Measurements from ENCODE around the gene ARHGEF37.
"Not testable (repeated sequence)": the region's sequence is repeated elsewhere in the genome, so short reads cannot be mapped to it uniquely, and the experiment has no call there.

Gene ARHGEF37

GRCh38 chr5:149578896-149579295 is 2.4 kb upstream of the ARHGEF37 start:
- H3K27ac Mint-ChIP-seq = no peak overlapping the region
- intact Hi-C loops (cut with micrococcal nuclease) = no loop called here
- H3K4me1 Mint-ChIP-seq (ENCODE audit: low read depth) = peaks cover 8% of the 10 kb centered on the region
- no peaks in the 10 kb centered on the region for H3K9me3 Mint-ChIP-seq
- no peak overlapping the region for H3K4me3 Mint-ChIP-seq
- H3K27me3 Mint-ChIP-seq = peaks cover 30% of the 10 kb centered on the region
- H3K36me3 Mint-ChIP-seq (ENCODE audit: low read depth) = no peaks in the 10 kb centered on the region

- H3K27me3 Mint-ChIP-seq = peaks cover 30% of the 10 kb centered on the region
- peak overlapping the region; percentile 69 for H3K4me3 Mint-ChIP-seq
- H3K4me1 Mint-ChIP-seq (ENCODE audit: low read depth) = peaks cover 8% of the 10 kb centered on the region
- no peaks in the 10 kb centered on the region for H3K36me3 Mint-ChIP-seq (ENCODE audit: low read depth)
- H3K27ac Mint-ChIP-seq = no peak overlapping the region
- no peaks in the 10 kb centered on the region for H3K9me3 Mint-ChIP-seq
- intact Hi-C loops (cut with micrococcal nuclease) = no loop called here
Observed at GRCh38 chr5:149580808-149581191, 498 bp upstream of the ARHGEF37 start.

- Mint-ChIP-seq H3K27me3 (peaks cover 32% of the 10 kb centered on the region), H3K36me3 (ENCODE audit: low read depth) (no peaks in the 10 kb centered on the region), H3K4me1 (ENCODE audit: low read depth) (peaks cover 8% of the 10 kb centered on the region), H3K4me3 (no peak overlapping the region), H3K27ac (no peak overlapping the region), H3K9me3 (no peaks in the 10 kb centered on the region)
- intact Hi-C loops (cut with micrococcal nuclease) = no loop called here
Observed at GRCh38 chr5:149581931-149582768, 852 bp downstream of the ARHGEF37 start.

- no peaks in the 10 kb centered on the region for H3K9me3 Mint-ChIP-seq
- no peak overlapping the region for H3K4me3 Mint-ChIP-seq
- peaks cover 8% of the 10 kb centered on the region for H3K4me1 Mint-ChIP-seq (ENCODE audit: low read depth)
- no peak overlapping the region for H3K27ac Mint-ChIP-seq
- intact Hi-C loops (cut with micrococcal nuclease) = no loop called here
- H3K36me3 Mint-ChIP-seq (ENCODE audit: low read depth) = no peaks in the 10 kb centered on the region
- H3K27me3 Mint-ChIP-seq = peaks cover 33% of the 10 kb centered on the region
Observed at GRCh38 chr5:149583394-149583793, 2.1 kb downstream of the ARHGEF37 start.

- no peak overlapping the region for H3K27ac Mint-ChIP-seq
- H3K4me3 Mint-ChIP-seq = no peak overlapping the region
- H3K4me1 Mint-ChIP-seq (ENCODE audit: low read depth) = peaks cover 8% of the 10 kb centered on the region
- no peaks in the 10 kb centered on the region for H3K36me3 Mint-ChIP-seq (ENCODE audit: low read depth)
- H3K27me3 Mint-ChIP-seq = peaks cover 32% of the 10 kb centered on the region
- intact Hi-C loops (cut with micrococcal nuclease) = no loop called here
- H3K9me3 Mint-ChIP-seq = no peaks in the 10 kb centered on the region
Observed at GRCh38 chr5:149584121-149584520, 2.8 kb downstream of the ARHGEF37 start.

GRCh38 chr5:149585910-149586309 is 4.6 kb downstream of the ARHGEF37 start:
- Mint-ChIP-seq H3K27me3 (peaks cover 19% of the 10 kb centered on the region), H3K27ac (no peak overlapping the region)
- intact Hi-C loops (cut with micrococcal nuclease) = no loop called here

GRCh38 chr5:149586708-149587318 is 5.5 kb downstream of the ARHGEF37 start:
- H3K4me3 Mint-ChIP-seq = no peak overlapping the region
- no peaks in the 10 kb centered on the region for H3K36me3 Mint-ChIP-seq (ENCODE audit: low read depth)
- H3K9me3 Mint-ChIP-seq = no peaks in the 10 kb centered on the region
- no peak overlapping the region for H3K27ac Mint-ChIP-seq
- intact Hi-C loops (cut with micrococcal nuclease) = no loop called here
- no peaks in the 10 kb centered on the region for H3K4me1 Mint-ChIP-seq (ENCODE audit: low read depth)
- H3K27me3 Mint-ChIP-seq = peaks cover 11% of the 10 kb centered on the region

More at GRCh38 chr5:149585910-149586309, 4.6 kb downstream of the ARHGEF37 start:
- H3K4me1 Mint-ChIP-seq (ENCODE audit: low read depth) = peaks cover 5% of the 10 kb centered on the region
- no peaks in the 10 kb centered on the region for H3K36me3 Mint-ChIP-seq (ENCODE audit: low read depth)
- H3K4me3 Mint-ChIP-seq = no peak overlapping the region
- H3K9me3 Mint-ChIP-seq = no peaks in the 10 kb centered on the region

- Mint-ChIP-seq H3K4me1 (ENCODE audit: low read depth) (no peaks in the 10 kb centered on the region), H3K27me3 (peaks cover 4% of the 10 kb centered on the region), H3K9me3 (no peaks in the 10 kb centered on the region), H3K27ac (no peak overlapping the region), H3K4me3 (no peak overlapping the region), H3K36me3 (ENCODE audit: low read depth) (no peaks in the 10 kb centered on the region)
- intact Hi-C loops (cut with micrococcal nuclease) = no loop called here
Observed at GRCh38 chr5:149588936-149589335, 7.6 kb downstream of the ARHGEF37 start.

- no peaks in the 10 kb centered on the region for H3K36me3 Mint-ChIP-seq (ENCODE audit: low read depth)
- peaks cover 2% of the 10 kb centered on the region for H3K27me3 Mint-ChIP-seq
- H3K4me1 Mint-ChIP-seq (ENCODE audit: low read depth) = peaks cover 6% of the 10 kb centered on the region
- no peak overlapping the region for H3K27ac Mint-ChIP-seq
- no peak overlapping the region for H3K4me3 Mint-ChIP-seq
- H3K9me3 Mint-ChIP-seq = peaks cover 6% of the 10 kb centered on the region
- intact Hi-C loops (cut with micrococcal nuclease) = no loop called here
Observed at GRCh38 chr5:149593370-149593769, 12.1 kb downstream of the ARHGEF37 start.

- intact Hi-C loops (cut with micrococcal nuclease) = no loop called here
- H3K9me3 Mint-ChIP-seq = peaks cover 10% of the 10 kb centered on the region
- H3K4me3 Mint-ChIP-seq = no peak overlapping the region
- no peak overlapping the region for H3K27ac Mint-ChIP-seq
- H3K27me3 Mint-ChIP-seq = peaks cover 2% of the 10 kb centered on the region
- no peaks in the 10 kb centered on the region for H3K36me3 Mint-ChIP-seq (ENCODE audit: low read depth)
- peaks cover 6% of the 10 kb centered on the region for H3K4me1 Mint-ChIP-seq (ENCODE audit: low read depth)
Observed at GRCh38 chr5:149594206-149594895, 13.1 kb downstream of the ARHGEF37 start.

- intact Hi-C loops (cut with micrococcal nuclease); H3K4me3 Mint-ChIP-seq; H3K36me3 Mint-ChIP-seq (ENCODE audit: low read depth); H3K27me3 Mint-ChIP-seq; H3K4me1 Mint-ChIP-seq (ENCODE audit: low read depth); H3K27ac Mint-ChIP-seq: not testable (repeated sequence)
- peaks cover 10% of the 10 kb centered on the region for H3K9me3 Mint-ChIP-seq
Observed at GRCh38 chr5:149595105-149595504, 13.8 kb downstream of the ARHGEF37 start.

GRCh38 chr5:149596712-149597111 is 15.4 kb downstream of the ARHGEF37 start:
- H3K27ac Mint-ChIP-seq = no peak overlapping the region
- no peak overlapping the region for H3K4me3 Mint-ChIP-seq
- peaks cover 6% of the 10 kb centered on the region for H3K4me1 Mint-ChIP-seq (ENCODE audit: low read depth)
- H3K27me3 Mint-ChIP-seq = peaks cover 2% of the 10 kb centered on the region
- H3K36me3 Mint-ChIP-seq (ENCODE audit: low read depth) = no peaks in the 10 kb centered on the region
- H3K9me3 Mint-ChIP-seq = peaks cover 10% of the 10 kb centered on the region
- intact Hi-C loops (cut with micrococcal nuclease) = no loop called here

- Mint-ChIP-seq H3K36me3 (ENCODE audit: low read depth) (no peaks in the 10 kb centered on the region), H3K9me3 (peaks cover 10% of the 10 kb centered on the region), H3K4me3 (no peak overlapping the region), H3K4me1 (ENCODE audit: low read depth) (peaks cover 6% of the 10 kb centered on the region), H3K27me3 (no peaks in the 10 kb centered on the region), H3K27ac (no peak overlapping the region)
- intact Hi-C loops (cut with micrococcal nuclease) = no loop called here
Observed at GRCh38 chr5:149597618-149598017, 16.3 kb downstream of the ARHGEF37 start.

- Mint-ChIP-seq H3K27ac (peak overlapping the region; percentile 8), H3K9me3 (peaks cover 10% of the 10 kb centered on the region)
- H3K4me1 Mint-ChIP-seq (ENCODE audit: low read depth); intact Hi-C loops (cut with micrococcal nuclease); H3K4me3 Mint-ChIP-seq; H3K27me3 Mint-ChIP-seq; H3K36me3 Mint-ChIP-seq (ENCODE audit: low read depth): not testable (repeated sequence)
Observed at GRCh38 chr5:149598234-149598633, 16.9 kb downstream of the ARHGEF37 start.

Data from dendritic cell treated with granulocyte-macrophage colony-stimulating factor and Interleukin-4, amounts not matched to agents 40 ng/mL and 50 ng/mL, for 4 days (primary cell).